IMR-90 (cell line): Measurements from ENCODE around the gene AUTS2. TPM values are rescaled to one million over a fixed set of nuclear protein-coding genes. Genes with fewer than 3 reads are reported as not detected.

Experiments used
- ATAC-seq: fragments of 200-7000 bp; cut with Tn5 transposase; 2 replicates; pipeline ENCODE4 v1.9.1; 2020; ENCODE audit warnings: low read depth, mild to moderate bottlenecking, moderate library complexity
- BruUV-seq: library from RNA; stranded (reverse); fragments of 400-500 nt; replicated peaks from 2 replicates; lab custom pipeline; 2021; lab: Mats Ljungman, UMichigan
- CTCF ChIA-PET: fragments of 300-600 bp; formaldehyde crosslinking; extraction: SDS; loops from one replicate; lab custom pipeline; 2021; ENCODE audit warnings: antibody characterized with exemption; lab: Yijun Ruan, JAX
- POLR2A ChIA-PET: fragments of 300-600 bp; sonication (Branson Sonifier 250); formaldehyde crosslinking; loops from one replicate; lab custom pipeline; 2022; ENCODE audit warnings: antibody characterized with exemption; ENCODE audit not compliant: unreplicated experiment; lab: Charles Lee
- DNase-seq: peaks from one replicate; pipeline ENCODE4 v3.0.0; 2013
- H2AFZ ChIP-seq: replicated peaks from 2 replicates; pipeline ENCODE3; 2013; ENCODE audit warnings: low read length, mild to moderate bottlenecking; ENCODE audit not compliant: poor library complexity
- H2AK5ac ChIP-seq: 2 replicates; pipeline ENCODE4 v1.6.1; 2013; ENCODE audit warnings: low read depth, low read length, inconsistent platforms
- H2AK9ac ChIP-seq: replicated peaks from 2 replicates; pipeline ENCODE3; 2013; ENCODE audit warnings: mild to moderate bottlenecking, low read depth, low read length, moderate library complexity; ENCODE audit not compliant: poor library complexity
- H2BK120ac ChIP-seq: 2 replicates; pipeline ENCODE4 v1.6.1; 2013; ENCODE audit warnings: low read depth, low read length, inconsistent platforms
- H2BK15ac ChIP-seq: 3 replicates; pipeline ENCODE4 v1.6.1; 2013; ENCODE audit warnings: low read depth, low read length, inconsistent platforms
- H2BK20ac ChIP-seq: 2 replicates; pipeline ENCODE4 v1.6.1; 2013; ENCODE audit warnings: low read depth, mild to moderate bottlenecking, inconsistent platforms, low read length, moderate library complexity
- H2BK5ac ChIP-seq: 2 replicates; pipeline ENCODE4 v1.6.1; 2013; ENCODE audit warnings: mild to moderate bottlenecking, low read depth, low read length, inconsistent platforms; ENCODE audit not compliant: poor library complexity, severe bottlenecking
- H3K14ac ChIP-seq: replicated peaks from 2 replicates; pipeline ENCODE4 v1.6.1; 2013; ENCODE audit warnings: low read depth, low read length, inconsistent platforms
- H3K18ac ChIP-seq: 2 replicates; pipeline ENCODE4 v1.6.1; 2013; ENCODE audit warnings: low read depth, low read length, control low read depth
- H3K23ac ChIP-seq: 2 replicates; pipeline ENCODE4 v1.6.1; 2013; ENCODE audit warnings: low read depth, low read length, inconsistent platforms
- H3K27ac ChIP-seq: 2 replicates; pipeline ENCODE4 v1.5.1; 2013; ENCODE audit warnings: mild to moderate bottlenecking, control low read depth, low read length; ENCODE audit not compliant: insufficient read depth
- H3K27me3 ChIP-seq: 2 replicates; pipeline ENCODE4 v1.6.1; 2013; ENCODE audit warnings: low read length; ENCODE audit not compliant: control insufficient read depth, insufficient read depth
- H3K36me3 ChIP-seq: 2 replicates; pipeline ENCODE4 v1.6.1; 2013; ENCODE audit warnings: low read length, mixed read lengths; ENCODE audit not compliant: control insufficient read depth, insufficient read depth
- H3K4ac ChIP-seq: 2 replicates; pipeline ENCODE4 v1.6.1; 2013; ENCODE audit warnings: low read depth, low read length, inconsistent platforms
- H3K4me1 ChIP-seq: 2 replicates; pipeline ENCODE4 v1.6.1; 2013; ENCODE audit warnings: low read length, mixed read lengths; ENCODE audit not compliant: control insufficient read depth, insufficient read depth
- H3K4me2 ChIP-seq: 2 replicates; pipeline ENCODE4 v1.6.1; 2013; ENCODE audit warnings: low read depth, mild to moderate bottlenecking, control low read depth, low read length, moderate library complexity
- H3K4me3 ChIP-seq: 2 replicates; pipeline ENCODE4 v1.5.1; 2013; ENCODE audit warnings: low read depth, mild to moderate bottlenecking, control low read depth, low read length, moderate library complexity; ENCODE audit not compliant: insufficient read depth
- H3K56ac ChIP-seq: 2 replicates; pipeline ENCODE4 v1.6.1; 2013; ENCODE audit warnings: low read length, inconsistent platforms; ENCODE audit not compliant: insufficient read depth; ENCODE audit errors: extremely low read depth
- H3K79me1 ChIP-seq, 2 experiments: 2 replicates each; pipeline ENCODE4 v1.6.1; 2013; ENCODE audit warnings: low read length in 2 of 2, inconsistent platforms in 1 of 2, low read depth in 1 of 2
- H3K9ac ChIP-seq: 2 replicates; pipeline ENCODE4 v1.6.1; 2013; ENCODE audit warnings: low read depth, low read length, control low read depth
- H3K9me1 ChIP-seq: 2 replicates; pipeline ENCODE4 v1.6.1; 2013; ENCODE audit warnings: low read length, inconsistent platforms; ENCODE audit not compliant: insufficient read depth
- H3K9me3 ChIP-seq: 2 replicates; pipeline ENCODE4 v1.6.1; 2013; ENCODE audit warnings: low read length; ENCODE audit not compliant: control insufficient read depth, insufficient read depth
- H4K20me1 ChIP-seq: 2 replicates; pipeline ENCODE4 v1.6.1; 2013; ENCODE audit warnings: low read length, inconsistent platforms; ENCODE audit not compliant: insufficient read depth
- H4K5ac ChIP-seq: 2 replicates; pipeline ENCODE4 v1.6.1; 2013; ENCODE audit warnings: mild to moderate bottlenecking, low read depth, low read length, control low read depth
- H4K8ac ChIP-seq, 2 experiments: 2 replicates each; pipeline ENCODE4 v1.6.1; 2013; ENCODE audit warnings: low read depth in 2 of 2, low read length in 2 of 2, control low read depth in 1 of 2, inconsistent platforms in 1 of 2
- H4K91ac ChIP-seq: 2 replicates; pipeline ENCODE4 v1.6.1; 2013; ENCODE audit warnings: low read depth, low read length, inconsistent platforms; ENCODE audit not compliant: insufficient read depth
- BHLHE40 ChIP-seq: fragments of 150-350 bp; IDR thresholded peaks from 2 replicates; pipeline ENCODE4 v1.6.1; 2016; ENCODE audit warnings: mild to moderate bottlenecking, low read depth, low read length
- CHD1 ChIP-seq: IDR thresholded peaks from 2 replicates; pipeline ENCODE4 v1.6.1; 2012; ENCODE audit warnings: low read depth, low read length, improper control_type of control experiment
- ELK1 ChIP-seq: fragments of 150-350 bp; IDR thresholded peaks from 2 replicates; pipeline ENCODE4 v1.6.1; 2016; ENCODE audit warnings: low read depth, mild to moderate bottlenecking, low read length, moderate library complexity, borderline replicate concordance
- MAZ ChIP-seq: IDR thresholded peaks from 2 replicates; pipeline ENCODE4 v1.6.1; 2012; ENCODE audit warnings: low read depth, mild to moderate bottlenecking, low read length, improper control_type of control experiment, moderate library complexity, borderline replicate concordance
- NFE2L2 ChIP-seq: fragments of 150-350 bp; IDR thresholded peaks from 2 replicates; pipeline ENCODE4 v1.6.1; 2016; ENCODE audit warnings: low read depth, mild to moderate bottlenecking, low read length
- POLR2A ChIP-seq: IDR thresholded peaks from 2 replicates; pipeline ENCODE4 v1.6.1; 2012; ENCODE audit warnings: mild to moderate bottlenecking, low read depth, low read length
- RAD21 ChIP-seq: IDR thresholded peaks from 2 replicates; pipeline ENCODE4 v1.6.1; 2012; ENCODE audit warnings: low read length, improper control_type of control experiment
- SMC3 ChIP-seq: fragments of 150-350 bp; IDR thresholded peaks from 2 replicates; pipeline ENCODE4 v1.6.1; 2016; ENCODE audit warnings: low read depth, mild to moderate bottlenecking, antibody characterized with exemption, low read length, moderate library complexity
- dilution Hi-C: fragments of 300-500 bp; cut with HindIII; formaldehyde crosslinking; loops from one replicate; pipeline ENCODE4 v1.14.3; 2018; ENCODE audit warnings: low sequenced_read_pairs; ENCODE audit not compliant: unreplicated experiment
- in situ Hi-C: fragments of 300-500 bp; cut with MboI; formaldehyde crosslinking; loops from 3 replicates; pipeline ENCODE4 v1.14.3; 2019; ENCODE audit warnings: low sequenced_read_pairs, inconsistent platforms, mixed read lengths
- intact Hi-C: fragments of 100-400 bp; cut with micrococcal nuclease; formaldehyde crosslinking; loops from 2 replicates; pipeline ENCODE4 v1.10.0; 2022
- polyA plus RNA-seq, 3 experiments: library from polyadenylated mRNA; depleted of rRNA; stranded (reverse); fragments of >200 nt; gene quantifications; 2 replicates each; pipeline ENCODE4 v1.2.3, GENCODE V29; 2012; ENCODE audit warnings: low replicate concordance in 1 of 3
- total RNA-seq: library from RNA; depleted of rRNA; stranded (reverse); fragments of >200 nt; gene quantifications from 2 replicates; pipeline ENCODE4 v1.2.3, GENCODE V29; 2012

The AUTS2 gene
- total and polyA plus RNA-seq, 2 of the 4 experiments (the other 2 are of a cell fraction) = 0.90 to 3.0 TPM

- no peak overlapping the region for H3K9ac ChIP-seq
- no peak overlapping the region for H2BK15ac ChIP-seq
- CTCF ChIA-PET = no interaction called here
- no TSS peak for BruUV-seq
- no peak overlapping the region for H2AK5ac ChIP-seq
- H3K27ac ChIP-seq = no peak overlapping the region
- H3K4ac ChIP-seq = no peak overlapping the region
- H3K14ac ChIP-seq = no peak overlapping the region
- H3K79me1 ChIP-seq = no peaks in the 10 kb centered on the region
- peaks cover 2% of the 10 kb centered on the region; the same call in 1 of the 2 replicates for H3K9me3 ChIP-seq
- H2AK9ac ChIP-seq = no peak overlapping the region
- H3K4me3 ChIP-seq = no peak overlapping the region
- H4K20me1 ChIP-seq = no peaks in the 10 kb centered on the region
- ATAC-seq (no peak), DNase-seq (no peak)
- no peaks in the 10 kb centered on the region for H3K36me3 ChIP-seq
- H3K56ac ChIP-seq = no peak overlapping the region
- no peak overlapping the region for H2AFZ ChIP-seq
- intact Hi-C loops = no loop called here
- no peak overlapping the region for H3K4me2 ChIP-seq
- no peak overlapping the region for H2BK5ac ChIP-seq
- POLR2A ChIA-PET = no interaction called here
- in situ Hi-C loops = no loop called here
- TF ChIP-seq SMC3 (no peak), CHD1 (no peak), MAZ (no peak), ELK1 (no peak), BHLHE40 (no peak), RAD21 (no peak), NFE2L2 (no peak), POLR2A (no peak)
- H3K18ac ChIP-seq = no peak overlapping the region
- H3K4me1 ChIP-seq = no peaks in the 10 kb centered on the region
- H4K91ac ChIP-seq = no peak overlapping the region
- no peak overlapping the region for H3K23ac ChIP-seq
- no peaks in the 10 kb centered on the region for H3K27me3 ChIP-seq
- dilution Hi-C loops = no loop called here
- H2BK20ac ChIP-seq = no peak overlapping the region
- H4K8ac ChIP-seq = no peak overlapping the region
- no peaks in the 10 kb centered on the region for H3K9me1 ChIP-seq
- no peak overlapping the region for H4K5ac ChIP-seq
- H2BK120ac ChIP-seq = no peak overlapping the region
Observed at GRCh38 chr7:69748530-69748929, 150.3 kb downstream of the AUTS2 start.
